Heart right ventricle (tissue), 16 donors: ENCODE results near the gene ESPNL. TPM values are rescaled to one million over a fixed set of nuclear protein-coding genes. Genes with fewer than 3 reads are reported as not detected.
A peak's percentile ranks its signal among the peaks of the same experiment; 100 is the strongest.
"Not testable (repeated sequence)": the region's sequence is repeated elsewhere in the genome, so short reads cannot be mapped to it uniquely, and the experiment has no call there.

Experiments
- ATAC-seq, 8 donors: fragments of 200-7000 bp; cut with Tn5 transposase; one replicate each; pipeline ENCODE4 v1.9.1; 2020; ENCODE audit warnings: mild to moderate bottlenecking in 8 of 8, moderate library complexity in 8 of 8, moderate number of reproducible peaks in 1 of 8
- DNase-seq, 2 donors: peaks; one replicate each; pipeline ENCODE4 v3.0.0-alpha.2; 2020
- H3K27ac ChIP-seq, 10 donors: fragments of 200-600 bp; sonication (generic) in 2 of 10; one replicate each; pipeline versions ENCODE4 v1.5.0 to v1.8.0; 2020 to 2022; ENCODE audit warnings: mild to moderate bottlenecking in 3 of 10
- H3K27me3 ChIP-seq, 7 donors: fragments of 200-600 bp; one replicate each; pipeline ENCODE4 v1.8.0; 2021 to 2022; ENCODE audit warnings: mild to moderate bottlenecking in 2 of 7
- H3K36me3 ChIP-seq, 9 donors: fragments of 200-600 bp; sonication (generic) in 1 of 9; one replicate each; pipeline versions ENCODE4 v1.5.0 to v1.8.0; 2020 to 2022; ENCODE audit warnings: mild to moderate bottlenecking in 2 of 9
- H3K4me1 ChIP-seq, 9 donors: fragments of 200-600 bp; sonication (generic) in 1 of 9; one replicate each; pipeline versions ENCODE4 v1.5.0 to v1.8.0; 2020 to 2022; ENCODE audit warnings: mild to moderate bottlenecking in 4 of 9
- H3K4me3 ChIP-seq, 10 donors: fragments of 200-600 bp; sonication (generic) in 2 of 10; one replicate each; pipeline versions ENCODE4 v1.5.0 to v1.8.0; 2020 to 2022; ENCODE audit warnings: mild to moderate bottlenecking in 7 of 10, moderate library complexity in 2 of 10
- H3K9me3 ChIP-seq, 11 donors: fragments of 200-600 bp in 10 of 11; sonication (generic) in 2 of 11; one replicate each; pipeline versions ENCODE4 v1.5.0 to v1.8.0; 2013 to 2022; ENCODE audit warnings: mild to moderate bottlenecking in 2 of 11, control low read depth in 1 of 11, moderate library complexity in 1 of 11
- CTCF ChIP-seq, 9 donors: fragments of 200-600 bp; sonication (generic) in 2 of 9; IDR thresholded peaks; one replicate each; pipeline versions ENCODE4 v1.5.0 to v1.8.0; 2021 to 2022; ENCODE audit warnings: antibody characterized with exemption in 9 of 9, mild to moderate bottlenecking in 5 of 9, moderate library complexity in 1 of 9
- WGBS, 2 donors: extraction: QIAGEN DNeasy Blood & Tissue Kit; methylation state at CpG; one replicate each; pipeline ENCODE4 v1.1.7; 2013; ENCODE audit warnings: inconsistent platforms in 1 of 2; 5-methylcytosine and 5-hydroxymethylcytosine counted together
- intact Hi-C, 10 donors: fragments of 100-400 bp; cut with DNase I; formaldehyde crosslinking; loops; one replicate each; pipeline versions ENCODE4 v1.11.1 to v1.14.2; 2022
- polyA plus RNA-seq, 2 donors: library from polyadenylated mRNA; stranded (reverse); fragments of 200-250 nt; gene quantifications; one replicate each; pipeline ENCODE4 v1.2.3, GENCODE V29; 2013
- total RNA-seq, 10 donors: library from RNA; stranded (reverse); fragmentation: NEBNext Ultra II Directional in 3 of 10; extraction: Animal tissue kit (Norgen Biotek cat#: 25700) in 3 of 10; gene quantifications; one replicate each; pipeline versions ENCODE4 v1.2.1 to v1.2.4, GENCODE V29; 2021 to 2023
- donor health status: Arrhythmogenic right ventricular cardiomyopathy.
- donor health status: ischemic (EF 13 %, LVEDD 7.1; RV severe dilation, severe dysfunction).
- donor health status: healthy with polysubstance abuse.
- donor health status: DM: no; HTN: yes; CAD: no.
- donor health status: DM: no; HTN: no; CAD: no.
- donor health status: ischemic (EF 25% LVEDD 6.9; RV normal size, moderate dysfunction).
- donor health status: ischemic (EF 25% LVEDD 5.7; RV mildly dilated, moderate dysfunction).
- donor health status: healthy.
- donor health status: DM: yes; HTN: yes; CAD: no.
- donor health status: Ischemic cardiomyopathy.
- donor health status: ischemic (EF 35%, LVEDD 5.7; RV mildly dilated, moderate dysfunction).
- donor health status: nonischemic (EF 11% LVEDD 7.7; RV severe dilation, severe dysfunction).
- donor health status: DM: yes; HTN: yes; CAD: no.
- donor health status: PGD.
- donor health status: ischemic (EF 29% LVEDD 5.4; RV normal size, mild dysfunction).
- donor health status: nonischemic (EF 23%, LVEDD 6.1; RV moderate dilation, normal function).

Gene ESPNL
- total and polyA plus RNA-seq, 12 donors, result 0.01 to 1.7 (median 0.33) TPM; not detected in 2

DNA sequence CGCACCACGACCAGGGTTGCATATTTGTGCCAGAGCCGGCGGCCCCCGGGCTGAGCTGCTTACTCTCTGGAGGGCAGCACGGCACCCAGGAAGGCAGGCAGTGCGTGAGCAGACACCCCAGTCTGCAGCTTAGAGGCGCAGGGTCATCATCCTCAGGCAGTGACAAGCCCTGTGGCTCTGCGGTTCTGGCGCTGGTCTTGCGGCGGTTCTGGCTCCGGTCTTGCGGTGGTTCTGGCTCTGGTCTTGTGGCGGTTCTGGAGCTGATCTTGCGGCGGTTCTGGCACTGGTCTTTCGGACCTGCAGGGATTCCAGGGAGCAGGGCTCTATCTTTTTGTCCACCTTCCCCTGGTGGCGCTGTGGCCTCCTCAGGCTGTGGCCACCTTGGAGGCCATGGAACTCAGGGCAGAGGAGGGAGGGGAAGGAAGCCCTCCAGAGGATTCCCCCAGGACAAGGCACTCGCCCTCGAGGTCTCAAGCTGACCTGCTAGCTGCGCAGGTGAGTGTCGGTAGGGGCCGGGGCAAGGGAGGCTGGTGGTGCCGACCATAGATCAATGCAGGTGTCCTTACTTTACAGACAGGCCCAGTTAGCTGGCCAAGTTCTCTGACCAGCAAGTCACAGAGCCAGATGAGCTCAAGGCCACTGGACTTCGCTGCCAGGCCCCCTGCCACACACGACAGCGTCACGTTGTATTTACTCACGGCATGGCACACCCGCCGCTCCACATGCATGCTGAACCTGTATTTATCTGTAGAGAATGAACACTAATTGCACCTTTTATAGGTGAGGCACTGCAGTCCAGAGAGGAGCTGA is 14.9 kb downstream of the ESPNL start:
- Histone ChIP-seq H3K4me1 (peaks cover 0 to 2% (median 0%) of the 10 kb centered on the region in 9 donors), H3K9me3 (peaks cover 0 to 20% (median 8%) of the 10 kb centered on the region in 11 donors), H3K4me3 (no peak overlapping the region), H3K36me3 (no peaks in the 10 kb centered on the region), H3K27ac (no peak overlapping the region), H3K27me3 (peaks cover 0 to 32% (median 24%) of the 10 kb centered on the region in 7 donors)
- ATAC-seq (no peak), DNase-seq (peak in 1 of 2 donors; percentile 5)
- WGBS, 2 donors, result 90% methylated on average over 32 of the region's 32 CpGs
- no peak for TF ChIP-seq CTCF (IDR thresholded peaks at IDR 0.05)
- intact Hi-C loops, result no loop called here

- 93 to 95% methylated on average over 12 of the region's 12 CpGs for WGBS, 2 donors
- ATAC-seq, result not testable (repeated sequence)
These were observed 15.6 kb downstream of the ESPNL start for GRCh38 chr2:238115709-238116108.

DNA sequence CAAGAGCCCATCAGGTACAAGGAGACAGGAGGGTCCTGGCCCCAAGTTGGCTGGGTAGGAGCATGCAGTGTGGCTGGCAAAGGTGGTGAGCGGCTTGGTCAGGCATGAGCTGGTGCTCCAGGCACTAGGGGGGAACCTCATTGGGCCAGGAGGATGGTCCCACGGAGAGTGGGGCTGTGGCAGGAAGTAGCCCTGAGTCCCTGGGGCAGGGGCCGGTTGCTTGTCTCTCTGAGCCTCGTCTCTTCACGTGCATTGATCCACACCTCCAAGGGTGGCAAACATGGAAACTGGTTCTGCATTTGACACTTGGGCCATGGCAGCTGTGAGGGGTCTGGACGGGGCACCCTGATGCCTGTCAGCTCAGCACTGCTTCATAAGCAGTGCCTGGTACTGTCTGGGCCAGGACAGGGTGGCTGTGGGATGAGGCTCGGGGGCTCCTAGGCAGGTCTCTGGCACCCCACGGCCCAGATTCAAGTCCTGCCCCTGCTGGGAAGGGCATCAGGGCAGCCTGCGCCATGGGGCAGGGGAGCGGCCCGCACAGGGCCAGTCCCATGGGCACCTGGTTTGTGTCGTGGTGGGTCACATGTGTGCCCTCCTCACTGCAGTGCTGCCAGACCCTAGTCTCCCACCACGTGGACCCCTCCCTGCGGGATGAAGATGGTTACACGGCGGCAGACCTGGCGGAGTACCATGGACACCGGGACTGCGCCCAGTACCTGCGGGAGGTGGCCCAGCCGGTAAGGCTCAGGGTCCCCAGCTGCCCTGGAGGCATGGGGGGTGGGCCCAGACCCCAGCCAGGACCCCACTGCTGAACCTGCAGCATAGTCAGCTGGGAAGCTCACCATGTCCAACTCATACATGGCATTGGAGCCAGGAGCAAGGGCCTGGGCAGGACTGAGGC is 16.4 kb downstream of the ESPNL start:
- H3K9me3 ChIP-seq, result peaks cover 0 to 20% (median 8%) of the 10 kb centered on the region in 11 donors
- H3K4me3 ChIP-seq, result no peak overlapping the region
- no peak overlapping the region for H3K27ac ChIP-seq
- H3K27me3 ChIP-seq, result peaks cover 0 to 38% (median 24%) of the 10 kb centered on the region in 7 donors
- intact Hi-C loops, result no loop called here
- H3K4me1 ChIP-seq, result peaks cover 0 to 8% (median 0%) of the 10 kb centered on the region in 9 donors
- peak in 1 of 8 donors; percentile 14 for ATAC-seq
- DNase-seq, result peak in 1 of 2 donors; percentile 8
- H3K36me3 ChIP-seq, result no peaks in the 10 kb centered on the region
- no peak for TF ChIP-seq CTCF (IDR thresholded peaks at IDR 0.05)
- WGBS, 2 donors, result 88 to 89% methylated on average over 21 of the region's 21 CpGs

More at GRCh38 chr2:238115709-238116108, 15.6 kb downstream of the ESPNL start:
- Histone ChIP-seq H3K9me3 (peaks cover 0 to 20% (median 8%) of the 10 kb centered on the region in 11 donors), H3K27me3 (peaks cover 0 to 35% (median 24%) of the 10 kb centered on the region in 7 donors)
- DNase-seq, intact Hi-C loops, H3K4me3 ChIP-seq, H3K36me3 ChIP-seq, H3K27ac ChIP-seq, H3K4me1 ChIP-seq: not testable (repeated sequence)

DNA sequence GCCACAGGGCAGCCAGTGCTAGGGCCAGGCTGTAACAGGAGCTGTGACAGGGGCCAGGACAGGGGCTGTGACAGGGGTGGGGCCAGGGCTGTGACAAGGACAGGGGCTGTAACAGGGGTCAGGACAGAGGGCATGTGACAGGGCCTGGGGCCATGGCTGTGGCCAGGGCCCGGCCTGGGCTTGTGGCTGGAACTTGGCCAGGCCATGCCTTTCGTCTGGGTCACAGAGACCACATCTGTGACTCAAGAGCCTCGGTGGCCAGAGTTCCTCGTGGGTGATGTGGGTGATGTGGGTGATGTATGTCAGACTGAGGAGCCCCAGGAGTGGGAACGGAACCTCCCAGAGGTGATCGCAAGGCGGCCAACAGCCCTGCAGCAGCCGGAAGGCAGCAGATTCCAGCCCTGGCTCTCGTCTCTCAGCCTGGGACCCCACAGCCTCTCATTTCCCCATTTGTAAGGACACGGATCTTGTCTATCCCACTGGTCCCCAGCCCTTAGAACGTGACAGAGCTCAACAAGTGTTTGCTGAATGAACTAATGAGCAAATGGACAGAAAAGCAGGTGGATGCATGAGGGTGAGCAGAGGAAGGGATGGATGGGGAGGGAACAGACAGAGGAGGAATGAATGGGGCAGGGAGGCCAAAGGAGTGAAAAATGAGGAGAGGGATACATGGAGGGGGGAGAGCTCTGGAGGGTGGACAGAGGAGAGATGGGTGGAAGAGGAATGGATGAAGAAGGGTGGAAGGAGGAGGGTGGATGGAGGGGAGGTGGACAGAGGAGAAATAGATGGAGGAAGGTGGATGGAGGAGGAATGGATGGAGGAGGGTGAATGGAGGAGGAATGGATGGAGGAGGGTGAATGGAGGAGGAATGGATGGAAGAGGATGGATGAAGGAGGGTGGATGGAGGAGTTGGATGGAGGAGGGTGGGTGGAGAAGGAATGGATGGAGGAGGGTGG is 17.3 kb downstream of the ESPNL start:
- intact Hi-C loops, result no loop called here
- peaks cover 0 to 38% (median 24%) of the 10 kb centered on the region in 7 donors for H3K27me3 ChIP-seq
- H3K27ac ChIP-seq, result no peak overlapping the region
- WGBS, 2 donors, result 74% methylated on average over 11 of the region's 11 CpGs
- no peak for DNase-seq
- peak in 1 of 8 donors; percentile 11 for ATAC-seq
- no peak overlapping the region for H3K4me3 ChIP-seq
- H3K4me1 ChIP-seq, result peaks cover 0 to 8% (median 0%) of the 10 kb centered on the region in 9 donors
- H3K36me3 ChIP-seq, result no peaks in the 10 kb centered on the region
- no peak for TF ChIP-seq CTCF (IDR thresholded peaks at IDR 0.05)
- peaks cover 0 to 11% (median 3%) of the 10 kb centered on the region in 11 donors for H3K9me3 ChIP-seq
